Measurements from ENCODE around the gene EXD2. TPM values are rescaled to one million over a fixed set of nuclear protein-coding genes. Genes with fewer than 3 reads are reported as not detected.

Gene EXD2
- total and polyA plus RNA-seq, 2 of the 13 experiments (the other 11 are each of a cell fraction or from before 2014, with no cell fraction given): 9.5 to 15.1 TPM

DNA sequence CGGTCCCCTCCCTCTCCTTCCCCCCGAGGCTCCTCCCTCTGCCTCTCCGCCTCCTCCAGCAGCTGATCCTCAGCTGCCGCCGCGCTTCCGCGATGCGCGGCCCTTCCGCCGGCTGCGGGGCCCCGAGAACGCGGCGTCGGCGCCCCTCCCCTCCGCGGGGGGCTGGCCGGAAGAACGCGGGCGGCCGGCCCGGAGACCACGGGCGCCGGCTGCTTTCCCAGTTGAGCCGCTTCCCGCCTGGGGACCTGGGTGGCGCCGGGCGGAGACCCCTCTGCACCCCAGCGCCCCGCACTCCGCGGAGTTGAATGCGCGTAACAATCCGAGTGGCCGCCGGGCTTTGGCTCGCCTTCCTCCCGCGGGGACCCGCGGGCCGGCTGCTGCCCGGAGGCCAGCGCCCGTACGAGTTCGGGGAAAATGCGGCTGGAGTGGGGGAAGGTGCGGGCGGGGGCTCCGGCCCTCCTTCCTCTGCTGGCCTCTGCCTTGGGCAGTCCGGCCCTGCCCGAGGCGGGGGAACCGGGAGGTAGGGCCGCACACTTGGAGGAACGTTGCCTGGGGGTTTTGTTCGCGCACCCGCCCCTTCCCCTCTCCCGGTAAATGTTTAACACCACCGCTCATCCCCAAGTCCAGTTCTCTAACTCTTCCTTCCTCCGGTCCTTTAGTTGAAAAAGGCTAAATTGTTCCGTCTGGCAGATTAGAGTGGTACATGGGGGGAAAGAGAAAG lies 38.0 kb upstream of the EXD2 start (continued):
- TF ChIP-seq, protein P1, sequence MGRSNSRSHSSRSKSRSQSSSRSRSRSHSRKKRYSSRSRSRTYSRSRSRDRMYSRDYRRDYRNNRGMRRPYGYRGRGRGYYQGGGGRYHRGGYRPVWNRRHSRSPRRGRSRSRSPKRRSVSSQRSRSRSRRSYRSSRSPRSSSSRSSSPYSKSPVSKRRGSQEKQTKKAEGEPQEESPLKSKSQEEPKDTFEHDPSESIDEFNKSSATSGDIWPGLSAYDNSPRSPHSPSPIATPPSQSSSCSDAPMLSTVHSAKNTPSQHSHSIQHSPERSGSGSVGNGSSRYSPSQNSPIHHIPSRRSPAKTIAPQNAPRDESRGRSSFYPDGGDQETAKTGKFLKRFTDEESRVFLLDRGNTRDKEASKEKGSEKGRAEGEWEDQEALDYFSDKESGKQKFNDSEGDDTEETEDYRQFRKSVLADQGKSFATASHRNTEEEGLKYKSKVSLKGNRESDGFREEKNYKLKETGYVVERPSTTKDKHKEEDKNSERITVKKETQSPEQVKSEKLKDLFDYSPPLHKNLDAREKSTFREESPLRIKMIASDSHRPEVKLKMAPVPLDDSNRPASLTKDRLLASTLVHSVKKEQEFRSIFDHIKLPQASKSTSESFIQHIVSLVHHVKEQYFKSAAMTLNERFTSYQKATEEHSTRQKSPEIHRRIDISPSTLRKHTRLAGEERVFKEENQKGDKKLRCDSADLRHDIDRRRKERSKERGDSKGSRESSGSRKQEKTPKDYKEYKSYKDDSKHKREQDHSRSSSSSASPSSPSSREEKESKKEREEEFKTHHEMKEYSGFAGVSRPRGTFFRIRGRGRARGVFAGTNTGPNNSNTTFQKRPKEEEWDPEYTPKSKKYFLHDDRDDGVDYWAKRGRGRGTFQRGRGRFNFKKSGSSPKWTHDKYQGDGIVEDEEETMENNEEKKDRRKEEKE (IDR thresholded peaks at IDR 0.05): no peak
- TF ChIP-seq FOXK1 (CRISPR knock-in tag; IDR thresholded peaks at IDR 0.05; ENCODE audit: borderline replicate concordance, low read depth) (0 out of 2 replicates have a peak, but pooled peaks have one; percentile 16), SP4 (CRISPR knock-in tag; IDR thresholded peaks at IDR 0.05) (peak; percentile 84), ATF7-NPFF (CRISPR knock-in tag; IDR thresholded peaks at IDR 0.05; ENCODE audit: low read depth) (peak; percentile 85), NFE2L2 (IDR thresholded peaks at IDR 0.05; ENCODE audit: low read length) (no peak), ZNF883 (CRISPR knock-in tag; IDR thresholded peaks at IDR 0.05; ENCODE audit: not compliant biosample characterization) (peak; percentile 81), SNAI1 (CRISPR knock-in tag; IDR thresholded peaks at IDR 0.05; ENCODE audit: borderline replicate concordance) (no peak), MAFG (CRISPR knock-in tag; IDR thresholded peaks at IDR 0.05) (no peak), MAZ (IDR thresholded peaks at IDR 0.05; ENCODE audit: borderline replicate concordance, low read depth, low read length) (peak; percentile 86; the same call in 1 of the 2 replicates), MAZ (CRISPR knock-in tag; IDR thresholded peaks at IDR 0.05; ENCODE audit: low read depth) (peak; percentile 88; the same call in 1 of the 2 replicates)
- TF ChIP-seq, protein P2, sequence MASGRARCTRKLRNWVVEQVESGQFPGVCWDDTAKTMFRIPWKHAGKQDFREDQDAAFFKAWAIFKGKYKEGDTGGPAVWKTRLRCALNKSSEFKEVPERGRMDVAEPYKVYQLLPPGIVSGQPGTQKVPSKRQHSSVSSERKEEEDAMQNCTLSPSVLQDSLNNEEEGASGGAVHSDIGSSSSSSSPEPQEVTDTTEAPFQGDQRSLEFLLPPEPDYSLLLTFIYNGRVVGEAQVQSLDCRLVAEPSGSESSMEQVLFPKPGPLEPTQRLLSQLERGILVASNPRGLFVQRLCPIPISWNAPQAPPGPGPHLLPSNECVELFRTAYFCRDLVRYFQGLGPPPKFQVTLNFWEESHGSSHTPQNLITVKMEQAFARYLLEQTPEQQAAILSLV (CRISPR knock-in tag; IDR thresholded peaks at IDR 0.05; ENCODE audit: borderline replicate concordance): no peak
- TF ChIP-seq, protein P3, sequence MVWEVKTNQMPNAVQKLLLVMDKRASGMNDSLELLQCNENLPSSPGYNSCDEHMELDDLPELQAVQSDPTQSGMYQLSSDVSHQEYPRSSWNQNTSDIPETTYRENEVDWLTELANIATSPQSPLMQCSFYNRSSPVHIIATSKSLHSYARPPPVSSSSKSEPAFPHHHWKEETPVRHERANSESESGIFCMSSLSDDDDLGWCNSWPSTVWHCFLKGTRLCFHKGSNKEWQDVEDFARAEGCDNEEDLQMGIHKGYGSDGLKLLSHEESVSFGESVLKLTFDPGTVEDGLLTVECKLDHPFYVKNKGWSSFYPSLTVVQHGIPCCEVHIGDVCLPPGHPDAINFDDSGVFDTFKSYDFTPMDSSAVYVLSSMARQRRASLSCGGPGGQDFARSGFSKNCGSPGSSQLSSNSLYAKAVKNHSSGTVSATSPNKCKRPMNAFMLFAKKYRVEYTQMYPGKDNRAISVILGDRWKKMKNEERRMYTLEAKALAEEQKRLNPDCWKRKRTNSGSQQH (CRISPR knock-in tag; IDR thresholded peaks at IDR 0.05; ENCODE audit: low read depth): no peak; the same call in 1 of the 2 replicates
- TF ChIP-seq, protein P4, sequence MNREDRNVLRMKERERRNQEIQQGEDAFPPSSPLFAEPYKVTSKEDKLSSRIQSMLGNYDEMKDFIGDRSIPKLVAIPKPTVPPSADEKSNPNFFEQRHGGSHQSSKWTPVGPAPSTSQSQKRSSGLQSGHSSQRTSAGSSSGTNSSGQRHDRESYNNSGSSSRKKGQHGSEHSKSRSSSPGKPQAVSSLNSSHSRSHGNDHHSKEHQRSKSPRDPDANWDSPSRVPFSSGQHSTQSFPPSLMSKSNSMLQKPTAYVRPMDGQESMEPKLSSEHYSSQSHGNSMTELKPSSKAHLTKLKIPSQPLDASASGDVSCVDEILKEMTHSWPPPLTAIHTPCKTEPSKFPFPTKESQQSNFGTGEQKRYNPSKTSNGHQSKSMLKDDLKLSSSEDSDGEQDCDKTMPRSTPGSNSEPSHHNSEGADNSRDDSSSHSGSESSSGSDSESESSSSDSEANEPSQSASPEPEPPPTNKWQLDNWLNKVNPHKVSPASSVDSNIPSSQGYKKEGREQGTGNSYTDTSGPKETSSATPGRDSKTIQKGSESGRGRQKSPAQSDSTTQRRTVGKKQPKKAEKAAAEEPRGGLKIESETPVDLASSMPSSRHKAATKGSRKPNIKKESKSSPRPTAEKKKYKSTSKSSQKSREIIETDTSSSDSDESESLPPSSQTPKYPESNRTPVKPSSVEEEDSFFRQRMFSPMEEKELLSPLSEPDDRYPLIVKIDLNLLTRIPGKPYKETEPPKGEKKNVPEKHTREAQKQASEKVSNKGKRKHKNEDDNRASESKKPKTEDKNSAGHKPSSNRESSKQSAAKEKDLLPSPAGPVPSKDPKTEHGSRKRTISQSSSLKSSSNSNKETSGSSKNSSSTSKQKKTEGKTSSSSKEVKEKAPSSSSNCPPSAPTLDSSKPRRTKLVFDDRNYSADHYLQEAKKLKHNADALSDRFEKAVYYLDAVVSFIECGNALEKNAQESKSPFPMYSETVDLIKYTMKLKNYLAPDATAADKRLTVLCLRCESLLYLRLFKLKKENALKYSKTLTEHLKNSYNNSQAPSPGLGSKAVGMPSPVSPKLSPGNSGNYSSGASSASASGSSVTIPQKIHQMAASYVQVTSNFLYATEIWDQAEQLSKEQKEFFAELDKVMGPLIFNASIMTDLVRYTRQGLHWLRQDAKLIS (CRISPR knock-in tag; IDR thresholded peaks at IDR 0.05): no peak
- TF ChIP-seq, protein P5, sequence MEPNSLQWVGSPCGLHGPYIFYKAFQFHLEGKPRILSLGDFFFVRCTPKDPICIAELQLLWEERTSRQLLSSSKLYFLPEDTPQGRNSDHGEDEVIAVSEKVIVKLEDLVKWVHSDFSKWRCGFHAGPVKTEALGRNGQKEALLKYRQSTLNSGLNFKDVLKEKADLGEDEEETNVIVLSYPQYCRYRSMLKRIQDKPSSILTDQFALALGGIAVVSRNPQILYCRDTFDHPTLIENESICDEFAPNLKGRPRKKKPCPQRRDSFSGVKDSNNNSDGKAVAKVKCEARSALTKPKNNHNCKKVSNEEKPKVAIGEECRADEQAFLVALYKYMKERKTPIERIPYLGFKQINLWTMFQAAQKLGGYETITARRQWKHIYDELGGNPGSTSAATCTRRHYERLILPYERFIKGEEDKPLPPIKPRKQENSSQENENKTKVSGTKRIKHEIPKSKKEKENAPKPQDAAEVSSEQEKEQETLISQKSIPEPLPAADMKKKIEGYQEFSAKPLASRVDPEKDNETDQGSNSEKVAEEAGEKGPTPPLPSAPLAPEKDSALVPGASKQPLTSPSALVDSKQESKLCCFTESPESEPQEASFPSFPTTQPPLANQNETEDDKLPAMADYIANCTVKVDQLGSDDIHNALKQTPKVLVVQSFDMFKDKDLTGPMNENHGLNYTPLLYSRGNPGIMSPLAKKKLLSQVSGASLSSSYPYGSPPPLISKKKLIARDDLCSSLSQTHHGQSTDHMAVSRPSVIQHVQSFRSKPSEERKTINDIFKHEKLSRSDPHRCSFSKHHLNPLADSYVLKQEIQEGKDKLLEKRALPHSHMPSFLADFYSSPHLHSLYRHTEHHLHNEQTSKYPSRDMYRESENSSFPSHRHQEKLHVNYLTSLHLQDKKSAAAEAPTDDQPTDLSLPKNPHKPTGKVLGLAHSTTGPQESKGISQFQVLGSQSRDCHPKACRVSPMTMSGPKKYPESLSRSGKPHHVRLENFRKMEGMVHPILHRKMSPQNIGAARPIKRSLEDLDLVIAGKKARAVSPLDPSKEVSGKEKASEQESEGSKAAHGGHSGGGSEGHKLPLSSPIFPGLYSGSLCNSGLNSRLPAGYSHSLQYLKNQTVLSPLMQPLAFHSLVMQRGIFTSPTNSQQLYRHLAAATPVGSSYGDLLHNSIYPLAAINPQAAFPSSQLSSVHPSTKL (CRISPR knock-in tag; IDR thresholded peaks at IDR 0.05): peak; percentile 11

Measured in HepG2 (cell line).